AG04449 (cell line): ENCODE measurements around the gene CLCN4.
A peak's percentile ranks its signal among the peaks of the same experiment; 100 is the strongest.

Experiments
- CTCF ChIA-PET: fragments of 350-600 bp; formaldehyde crosslinking; extraction: SDS; loops from one replicate; lab custom pipeline; 2021; ENCODE audit warnings: antibody characterized with exemption; lab: Yijun Ruan, JAX
- POLR2A ChIA-PET: fragments of 400-600, 350-600 bp; formaldehyde crosslinking; extraction: SDS; loops from one replicate; lab custom pipeline; 2020; ENCODE audit warnings: antibody characterized with exemption, inconsistent platforms; lab: Yijun Ruan, JAX
- DNase-seq: peaks from one replicate; pipeline ENCODE4 v3.0.0-alpha.2; 2010; ENCODE audit warnings: low read depth, low spot score
- H3K4me3 ChIP-seq: 2 replicates; pipeline ENCODE4 v1.5.1; 2011; ENCODE audit warnings: low read depth, mild to moderate bottlenecking, control low read depth, low read length
- CTCF ChIP-seq: IDR thresholded peaks from one replicate; pipeline ENCODE4 v1.5.1; 2011; ENCODE audit warnings: mild to moderate bottlenecking, moderate library complexity, low read length, control low read depth, inconsistent platforms; ENCODE audit not compliant: insufficient read depth; ENCODE audit errors: missing control alignments

CLCN4 gene

DNA sequence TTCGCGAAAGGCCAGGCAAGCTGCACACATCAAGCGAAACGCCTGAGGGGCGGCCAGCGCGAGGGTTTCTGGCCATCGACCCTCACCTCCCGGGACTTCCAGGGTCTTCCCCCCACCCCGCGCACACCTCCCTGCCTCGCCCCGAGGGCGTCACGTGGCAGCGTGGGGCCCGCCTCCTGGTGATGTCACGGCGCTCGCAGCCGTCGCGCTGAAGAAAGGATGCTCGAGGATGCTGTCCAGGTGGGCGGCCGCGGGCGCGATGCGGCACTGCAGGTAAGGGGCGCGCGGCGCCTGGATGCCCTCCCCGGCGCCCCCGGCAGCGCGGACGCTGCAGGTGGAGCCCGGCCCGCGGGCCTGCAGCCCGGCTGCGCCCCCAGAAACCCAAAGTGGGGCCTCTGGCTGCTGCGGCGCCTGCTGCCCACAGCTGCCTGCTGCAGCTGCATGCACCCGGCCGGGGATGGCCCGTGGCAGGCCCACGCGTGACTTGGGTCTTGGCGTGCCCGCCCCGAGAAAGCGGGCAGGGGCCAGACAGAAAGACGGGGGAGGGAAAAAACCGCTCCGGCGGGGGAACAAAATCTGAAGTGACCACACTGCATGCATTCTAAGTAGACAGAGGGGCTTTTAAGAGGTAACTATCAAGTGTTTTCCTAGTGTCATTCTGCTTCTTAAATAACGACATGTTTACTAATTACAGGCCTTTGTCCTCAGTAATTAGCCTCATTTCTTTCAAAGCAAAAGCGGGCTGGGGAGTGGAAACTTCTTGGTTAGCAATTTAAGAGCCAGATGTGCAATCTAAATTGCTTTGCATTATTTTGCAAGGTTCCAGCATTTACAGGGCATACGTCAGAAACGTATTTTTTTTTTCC is 1.7 kb downstream of the CLCN4 start:
- no peak for DNase-seq
- TF ChIP-seq CTCF, result no peak
- peak overlapping the region; percentile 41 for H3K4me3 ChIP-seq
- ChIA-PET CTCF (no interaction called here), POLR2A (no interaction called here)

DNA sequence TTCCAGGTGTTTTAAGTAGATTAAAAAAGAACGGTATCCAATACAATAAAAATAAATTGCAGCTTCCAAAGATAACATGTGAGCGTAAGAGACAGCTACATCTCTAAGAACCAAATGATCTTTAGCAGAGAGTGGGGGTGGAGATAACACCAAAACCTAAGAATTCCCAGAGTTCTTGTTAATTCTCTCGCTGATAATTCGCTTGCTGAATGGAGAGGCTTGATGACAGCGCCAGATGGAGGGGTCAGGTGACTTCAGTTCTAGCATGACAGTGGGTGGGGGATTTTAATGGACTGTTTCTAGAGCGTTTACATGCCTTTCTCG is 2.3 kb downstream of the CLCN4 start:
- ChIA-PET CTCF (no interaction called here), POLR2A (no interaction called here)
- DNase-seq, result no peak
- H3K4me3 ChIP-seq, result no peak overlapping the region
- no peak for TF ChIP-seq CTCF

DNA sequence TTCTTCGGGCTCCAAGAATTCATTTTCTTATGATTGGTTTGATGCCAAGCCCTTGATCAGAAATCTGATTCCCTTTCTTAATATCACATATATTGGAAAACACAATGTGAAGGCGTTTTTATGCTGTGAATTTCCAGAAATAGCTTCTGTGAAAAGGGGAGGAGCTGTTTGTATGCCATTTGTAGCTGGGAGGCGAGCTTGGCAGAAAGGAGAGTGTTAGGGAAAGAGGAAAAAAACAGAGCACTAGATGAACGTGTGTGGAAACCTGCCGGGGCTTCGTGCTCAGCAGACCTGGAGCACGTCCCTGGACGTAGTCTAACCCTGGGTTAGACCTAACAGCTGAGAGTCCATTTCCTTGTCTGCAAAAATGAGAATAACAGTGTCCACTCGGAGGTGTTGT is 3.4 kb downstream of the CLCN4 start:
- ChIA-PET CTCF (no interaction called here), POLR2A (no interaction called here)
- no peak for DNase-seq
- no peak for TF ChIP-seq CTCF
- H3K4me3 ChIP-seq, result no peak overlapping the region

GRCh38 chrX:10163031-10163430 is 6.3 kb downstream of the CLCN4 start:
- no peak for DNase-seq
- H3K4me3 ChIP-seq, result no peak overlapping the region
- TF ChIP-seq CTCF, result no peak
- POLR2A ChIA-PET, result no interaction called here
- CTCF ChIA-PET, result no interaction called here

GRCh38 chrX:10164879-10165278 is 8.1 kb downstream of the CLCN4 start:
- no peak overlapping the region for H3K4me3 ChIP-seq
- DNase-seq, result no peak
- CTCF ChIA-PET, result no interaction called here
- TF ChIP-seq CTCF, result no peak
- POLR2A ChIA-PET, result no interaction called here

DNA sequence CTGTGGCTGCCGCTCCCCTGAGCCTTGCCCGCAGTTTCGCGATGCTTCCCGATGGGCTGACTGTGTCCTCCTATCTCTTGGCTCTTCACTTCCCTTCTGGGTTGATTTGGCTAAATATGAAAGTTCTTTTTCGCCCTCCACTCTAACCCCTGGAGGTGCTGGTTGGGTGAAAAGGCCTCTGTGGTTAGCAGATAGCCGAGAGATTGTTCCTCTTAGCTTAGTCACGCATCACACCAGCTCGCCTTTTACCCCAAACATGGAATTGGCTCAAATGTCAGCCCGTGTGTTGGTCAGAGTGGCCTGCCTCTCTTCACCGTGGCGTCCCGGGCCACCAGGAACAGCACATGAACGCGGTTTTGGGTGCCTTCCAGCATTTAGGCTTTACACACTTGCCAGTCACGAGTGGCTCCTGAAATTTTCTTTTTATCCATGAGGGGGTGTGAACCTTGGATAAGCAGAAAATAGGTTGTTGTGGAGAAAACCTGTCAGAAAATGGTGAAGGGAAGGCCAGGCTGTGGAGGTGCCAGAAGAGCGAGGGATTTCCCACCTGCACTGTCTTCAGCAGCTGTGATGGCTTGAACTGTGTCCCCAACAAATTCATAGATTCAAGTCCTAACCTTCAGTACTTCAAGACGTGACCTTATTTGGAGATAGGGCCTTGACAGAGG is 8.9 kb downstream of the CLCN4 start:
- ChIA-PET CTCF (no interaction called here), POLR2A (no interaction called here)
- no peak for DNase-seq
- TF ChIP-seq CTCF, result no peak
- no peak overlapping the region for H3K4me3 ChIP-seq
